K562 (cell line): Measurements from ENCODE around the gene PTCH2. TPM values are rescaled to one million over a fixed set of nuclear protein-coding genes. Genes with fewer than 3 reads are reported as not detected.

Experiments used
- ATAC-seq: fragments of 200-7000 bp; cut with Tn5 transposase; 3 replicates; pipeline ENCODE4 v1.9.1; 2020; ENCODE audit warnings: moderate library complexity
- BruUV-seq: library from RNA; stranded (reverse); fragments of 400-500 nt; replicated peaks from 2 replicates; lab custom pipeline; 2021; lab: Mats Ljungman, UMichigan
- CTCF ChIA-PET: fragments of 300-600 bp; formaldehyde crosslinking; extraction: SDS; loops from one replicate; lab custom pipeline; 2021; ENCODE audit warnings: low intra/inter-chr PET ratio; lab: Yijun Ruan, JAX
- POLR2A ChIA-PET: fragments of 300-600, 350-650 bp; sonication (Branson Sonifier 250); formaldehyde crosslinking; extraction: SDS; loops from one replicate; lab custom pipeline; 2021; ENCODE audit warnings: antibody characterized with exemption, inconsistent platforms; lab: Yijun Ruan, JAX
- DNase-seq, 4 experiments: peaks; one replicate each; pipeline versions ENCODE4 v3.0.0 to v3.0.0-alpha.2; 2011 to 2018; ENCODE audit warnings: low spot score in 3 of 4, mixed read lengths in 3 of 4; ENCODE audit errors: extremely low read depth in 1 of 4
- FAIRE-seq: peaks from 2 replicates; lab custom pipeline; 2011; peaks lifted over from hg19 to GRCh38; lab: Jason Lieb, UNC
- H2AFZ ChIP-seq: 2 replicates; pipeline ENCODE4 v1.6.0; 2011; ENCODE audit warnings: low read depth, low read length, control low read depth, inconsistent platforms
- H3K27ac ChIP-seq: fragments of 200-600 bp; 3 replicates; pipeline ENCODE4 v1.8.0; 2011; ENCODE audit warnings: low read depth, mild to moderate bottlenecking, control low read depth, inconsistent platforms, low read length, moderate library complexity, mixed read lengths; ENCODE audit errors: extremely low read depth
- H3K27me3 ChIP-seq, 2 experiments: fragments of 300-600 bp in 1 of 2; 2 replicates in 1 of 2; 3 replicates in 1 of 2; pipeline versions ENCODE4 v1.6.0 to v1.8.0; 2011; ENCODE audit warnings: inconsistent platforms in 2 of 2, low read length in 2 of 2, mild to moderate bottlenecking in 1 of 2, mixed read lengths in 1 of 2, moderate library complexity in 1 of 2; ENCODE audit not compliant: control insufficient read depth in 2 of 2, insufficient read depth in 2 of 2
- H3K36me3 ChIP-seq: fragments of 300-600 bp; 3 replicates; pipeline ENCODE4 v1.8.0; 2011; ENCODE audit warnings: mild to moderate bottlenecking, low read length, inconsistent platforms; ENCODE audit not compliant: control insufficient read depth, insufficient read depth
- H3K4me1 ChIP-seq, 2 experiments: fragments of 200-600 bp in 1 of 2; replicated peaks in 1 of 2; 2 replicates in 1 of 2; 3 replicates in 1 of 2; pipeline versions ENCODE4 v1.5.1 to v1.8.0; 2011; ENCODE audit warnings: inconsistent platforms in 2 of 2, low read length in 2 of 2, mild to moderate bottlenecking in 1 of 2, mixed read lengths in 1 of 2, moderate library complexity in 1 of 2; ENCODE audit not compliant: control insufficient read depth in 2 of 2, insufficient read depth in 2 of 2
- H3K4me2 ChIP-seq: 2 replicates; pipeline ENCODE4 v1.6.1; 2011; ENCODE audit warnings: low read length, control low read depth, inconsistent platforms, mixed read lengths; ENCODE audit not compliant: insufficient read depth
- H3K4me3 ChIP-seq: fragments of 200-600 bp; sonication (generic), shearing (Covaris generic); 2 replicates; pipeline ENCODE4 v1.5.1; 2016; ENCODE audit warnings: control low read depth, inconsistent platforms
- H3K79me2 ChIP-seq: fragments of 200-600 bp; 3 replicates; pipeline ENCODE4 v1.8.0; 2011; ENCODE audit warnings: low read length, inconsistent platforms; ENCODE audit not compliant: control insufficient read depth, insufficient read depth
- H3K9ac ChIP-seq, 2 experiments: 2 replicates each; pipeline versions ENCODE4 v1.6.0 to v1.6.1; 2011; ENCODE audit warnings: low read depth in 2 of 2, low read length in 2 of 2, control low read depth in 1 of 2, inconsistent platforms in 1 of 2, mild to moderate bottlenecking in 1 of 2, mixed read lengths in 1 of 2; ENCODE audit not compliant: insufficient read depth in 1 of 2
- H3K9me1 ChIP-seq: one replicate; pipeline ENCODE4 v1.6.0; 2011; ENCODE audit warnings: inconsistent platforms, mild to moderate bottlenecking, low read length, moderate library complexity; ENCODE audit not compliant: control insufficient read depth, insufficient read depth
- H3K9me3 ChIP-seq: replicated peaks from 2 replicates; pipeline ENCODE4 v1.5.1; 2011; ENCODE audit warnings: low read depth, low read length, inconsistent platforms; ENCODE audit not compliant: control insufficient read depth, insufficient read depth
- H4K20me1 ChIP-seq: replicated peaks from 2 replicates; pipeline ENCODE4 v1.6.1; 2011; ENCODE audit warnings: low read length, inconsistent platforms, mixed read lengths; ENCODE audit not compliant: control insufficient read depth, insufficient read depth
- CCNT2 ChIP-seq: IDR thresholded peaks from 2 replicates; pipeline ENCODE4 v1.6.1; 2011; ENCODE audit warnings: borderline replicate concordance, low read depth, mild to moderate bottlenecking, moderate library complexity, mixed read lengths, low read length; ENCODE audit not compliant: insufficient read length; ENCODE audit errors: extremely low read depth
- HIVEP1 ChIP-seq: fragments of 250-450 bp; sonication (Bioruptor Pico); IDR thresholded peaks from 2 replicates; pipeline ENCODE4 v1.4.0; 2020; ENCODE audit warnings: mild to moderate bottlenecking
- HNRNPUL1 ChIP-seq: fragments of 200-400 bp; formaldehyde crosslinking; IDR thresholded peaks from 2 replicates; pipeline ENCODE4 v1.6.1; 2017; ENCODE audit warnings: low read length
- NR2C2 ChIP-seq, 2 experiments: fragments of 200-800 bp in 1 of 2; sonication (Bioruptor generic) in 1 of 2; sonication (generic) in 1 of 2; formaldehyde crosslinking in 1 of 2; IDR thresholded peaks; 2 replicates each; pipeline versions ENCODE4 v1.6.1 to v1.8.0; 2016 to 2022; ENCODE audit warnings: mild to moderate bottlenecking in 1 of 2, missing compliant biosample characterization in 1 of 2, missing genetic modification characterization in 1 of 2, missing genetic modification reagents in 1 of 2
- PHF20 ChIP-seq: fragments of 450-650 bp; IDR thresholded peaks from 2 replicates; pipeline ENCODE4 v1.6.1; 2018; ENCODE audit not compliant: partially characterized antibody
- SRF ChIP-seq, 2 experiments: fragments of 250-450, 450-650 bp in 1 of 2; sonication (Bioruptor Pico) in 1 of 2; sonication (generic) in 1 of 2; formaldehyde crosslinking; IDR thresholded peaks; 2 replicates each; pipeline versions ENCODE4 v1.5.0 to v1.5.1; 2020 to 2022; ENCODE audit warnings: mild to moderate bottlenecking in 1 of 2, missing genetic modification reagents in 1 of 2
- ZBTB43 ChIP-seq: sonication (generic); formaldehyde crosslinking; IDR thresholded peaks from 2 replicates; pipeline ENCODE4 v1.8.0; 2023; ENCODE audit warnings: mild to moderate bottlenecking, missing genetic modification reagents
- ZNF263 ChIP-seq: sonication (generic); formaldehyde crosslinking; IDR thresholded peaks from 2 replicates; pipeline ENCODE4 v1.8.0; 2022; ENCODE audit warnings: mild to moderate bottlenecking, missing genetic modification reagents, borderline replicate concordance
- WGBS: fragments of 100-300 bp; shearing (Covaris generic); methylation state at CpG from one replicate; pipeline ENCODE4 v1.1.6; 2016; ENCODE audit warnings: low coverage, mixed read lengths; ENCODE audit not compliant: insufficient coverage; ENCODE audit errors: missing lambda C conversion rate; 5-methylcytosine and 5-hydroxymethylcytosine counted together
- in situ Hi-C: fragments of 300-500 bp; cut with MboI; formaldehyde crosslinking; loops from 4 replicates; pipeline ENCODE4 v1.15.0; 2018; ENCODE audit warnings: inconsistent platforms, mixed read lengths
- intact Hi-C: fragments of 100-400 bp; cut with micrococcal nuclease; formaldehyde crosslinking; loops from 2 replicates; pipeline ENCODE4 v1.14.2; 2022
- polyA plus RNA-seq, 8 experiments: library from polyadenylated mRNA; depleted of rRNA in 4 of 8; stranded (reverse) in 5 of 8; unstranded in 3 of 8; fragments of >200 nt; fragmentation: Nextera tagmentation in 2 of 8; fragmentation: Illumina TruSeq in 1 of 8; extraction: Ambion mirVana in 2 of 8; extraction: Trizol in 1 of 8; gene quantifications; 2 replicates each; pipeline versions ENCODE4 v1.2.1 to v1.2.3, GENCODE V29; 2011 to 2014; ENCODE audit warnings: inconsistent platforms in 1 of 8, missing spikeins in 1 of 8
- total RNA-seq, 7 experiments: library from RNA; depleted of rRNA in 6 of 7; stranded (reverse); fragments of >200 nt in 6 of 7; fragmentation: Illumina TruSeq in 2 of 7; extraction: Trizol in 2 of 7; gene quantifications; 2 replicates each; pipeline versions ENCODE4 v1.2.1 to v1.2.3, GENCODE V29; 2011 to 2021; ENCODE audit warnings: low replicate concordance in 1 of 7
- TF ChIP-seq, protein P1 (sequence below), 2 experiments: fragments of 450-650 bp; IDR thresholded peaks; 2 replicates each; pipeline ENCODE4 v1.6.1; 2016
- TF ChIP-seq, protein P2 (sequence below): IDR thresholded peaks from 2 replicates; pipeline ENCODE4 v1.6.1; 2011; ENCODE audit warnings: borderline replicate concordance, low read depth, mild to moderate bottlenecking, moderate library complexity, low read length; ENCODE audit not compliant: insufficient read depth, poor library complexity, severe bottlenecking

The PTCH2 gene
- total and polyA plus RNA-seq, 9 of the 15 experiments (the other 6 are each of a cell fraction or from before 2014, with no cell fraction given) = 0.15 to 27.3 (median 0.48) TPM; not detected in 1

DNA sequence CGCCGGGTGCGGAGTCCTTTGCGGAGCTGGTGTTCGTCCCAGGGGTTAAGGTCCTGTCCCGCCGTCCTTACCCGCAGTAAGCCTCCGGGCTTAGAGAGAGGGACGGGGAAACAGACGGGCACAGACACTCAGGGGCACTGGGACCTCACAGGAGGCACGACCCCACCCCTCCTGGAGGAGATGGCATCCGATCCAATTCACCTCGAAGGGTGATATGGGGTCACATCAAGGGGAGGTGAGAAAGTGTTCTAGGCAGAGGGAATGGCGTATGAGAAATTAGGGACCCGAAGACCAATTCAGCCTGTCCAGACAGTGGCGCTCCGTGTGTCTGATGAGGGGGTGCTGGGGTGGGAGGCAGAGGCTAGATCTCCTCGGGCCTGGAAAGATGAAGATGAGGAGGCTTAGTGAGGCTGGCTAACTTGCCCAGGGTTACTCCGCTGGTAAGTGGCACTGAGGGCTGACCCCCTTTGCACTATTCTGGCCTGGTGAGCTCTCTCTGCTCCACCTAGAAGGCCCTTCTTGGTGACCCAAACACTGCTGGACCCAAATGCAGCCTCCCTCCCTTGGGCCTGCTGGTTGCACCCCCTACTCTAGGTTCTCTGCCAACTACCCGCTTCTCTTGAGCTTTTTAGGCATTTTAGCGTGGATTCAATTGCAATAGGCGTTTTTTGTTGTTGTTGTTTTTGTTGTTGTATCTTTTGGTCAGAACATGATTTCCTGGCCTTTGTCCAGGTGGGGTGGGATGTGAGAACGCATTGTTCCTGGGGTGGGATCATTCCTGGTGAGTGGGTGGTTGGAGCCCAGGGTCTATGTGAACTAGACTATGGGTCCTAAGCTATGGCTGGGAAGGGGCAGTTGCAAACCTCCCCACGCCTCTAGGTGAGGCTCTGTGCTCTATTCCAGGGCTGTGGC is 22.5 kb downstream of the PTCH2 start (continued):
- TF ChIP-seq CCNT2 = no peak
- 0 out of 2 replicates have a peak, but pooled peaks have one; percentile 15 for TF ChIP-seq NR2C2 (CRISPR knock-in tag; IDR thresholded peaks at IDR 0.05)
- no peak; the same call in none of the 2 replicates for TF ChIP-seq NR2C2 (tag; IDR thresholded peaks at IDR 0.05)
- TF ChIP-seq, all 486 proteins: peak for 31

DNA sequence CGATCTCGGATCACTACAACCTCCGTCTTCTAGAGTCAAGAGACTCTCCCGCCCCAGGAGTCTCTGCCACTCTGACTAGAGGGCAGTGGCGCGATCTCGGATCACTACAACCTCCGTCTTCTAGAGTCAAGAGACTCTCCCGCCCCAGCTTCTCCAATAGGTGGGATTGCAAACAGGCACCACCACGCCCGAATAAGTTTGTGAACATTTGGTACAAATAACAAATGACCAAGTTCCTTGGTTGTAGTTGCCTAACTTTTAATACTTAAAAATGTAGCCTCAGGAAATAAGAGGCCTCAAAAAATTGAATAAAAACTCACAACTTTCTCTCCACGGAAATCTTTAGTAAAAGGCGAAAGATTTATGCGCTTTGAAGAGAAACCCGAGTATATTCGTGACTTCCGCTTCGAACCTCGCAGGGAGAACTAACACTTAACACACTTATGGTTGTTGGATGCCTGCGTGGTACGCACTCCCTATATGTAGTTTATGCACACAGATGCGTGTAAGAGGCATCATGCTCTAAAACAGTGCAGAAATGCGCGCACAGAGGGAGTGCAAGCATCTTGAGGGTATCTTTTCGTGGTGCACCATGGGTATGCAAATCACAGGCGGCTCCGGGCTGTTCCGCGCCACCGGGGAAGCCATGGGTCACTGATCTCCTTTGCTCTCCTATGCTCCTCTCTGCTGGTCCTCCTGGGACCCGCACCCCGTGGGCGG is 23.3 kb downstream of the PTCH2 start:
- Histone ChIP-seq H3K4me1 (peaks cover 13 to 28% of the 10 kb centered on the region in 2 experiments), H3K9ac (peak overlapping the region; percentile 90 to 98), H3K36me3 (no peaks in the 10 kb centered on the region), H3K27ac (peak overlapping the region; percentile 100), H3K9me1 (no peaks in the 10 kb centered on the region), H2AFZ (peak overlapping the region; percentile 98), H3K4me2 (peak overlapping the region; percentile 98), H3K9me3 (no peaks in the 10 kb centered on the region; the same call in 1 of the 2 replicates), H4K20me1 (no peaks in the 10 kb centered on the region), H3K79me2 (no peaks in the 10 kb centered on the region), H3K27me3 (no peaks in the 10 kb centered on the region), H3K4me3 (peak overlapping the region; percentile 36)
- FAIRE-seq (peak; percentile 99), DNase-seq (peak; percentile 90 to 97 (median 93)), ATAC-seq (peak; percentile 96)
- under 1% methylated on average over 33 of the region's 33 CpGs for WGBS
- intact Hi-C loops (loop anchor here (1.0 to 5.0 kb wide), 5 partner anchors 12 to 98 kb away; partner anchors contain the start of genes DYNLT4, PLK3 and RPS8), in situ Hi-C loops (loop anchor here (5.0 kb wide), 1 partner anchor 87 kb away; the partner anchor contains the start of gene RNU5D-1)
- ChIA-PET POLR2A (interaction anchor here (0.6 to 9.2 kb wide), 113 partner anchors 12 to 1791 kb away, joined by 3 to 594 read pairs (median 5); partner anchors contain the start of genes AKR1A1, BEST4, BTBD19 and CCDC163), CTCF (interaction anchor here (1.2 kb wide), 1 partner anchor 89 kb away, joined by 4 read pairs; the partner anchor contains the start of gene RNU5D-1)
- TSS peak; percentile 96 for BruUV-seq
- TF ChIP-seq, protein P1, sequence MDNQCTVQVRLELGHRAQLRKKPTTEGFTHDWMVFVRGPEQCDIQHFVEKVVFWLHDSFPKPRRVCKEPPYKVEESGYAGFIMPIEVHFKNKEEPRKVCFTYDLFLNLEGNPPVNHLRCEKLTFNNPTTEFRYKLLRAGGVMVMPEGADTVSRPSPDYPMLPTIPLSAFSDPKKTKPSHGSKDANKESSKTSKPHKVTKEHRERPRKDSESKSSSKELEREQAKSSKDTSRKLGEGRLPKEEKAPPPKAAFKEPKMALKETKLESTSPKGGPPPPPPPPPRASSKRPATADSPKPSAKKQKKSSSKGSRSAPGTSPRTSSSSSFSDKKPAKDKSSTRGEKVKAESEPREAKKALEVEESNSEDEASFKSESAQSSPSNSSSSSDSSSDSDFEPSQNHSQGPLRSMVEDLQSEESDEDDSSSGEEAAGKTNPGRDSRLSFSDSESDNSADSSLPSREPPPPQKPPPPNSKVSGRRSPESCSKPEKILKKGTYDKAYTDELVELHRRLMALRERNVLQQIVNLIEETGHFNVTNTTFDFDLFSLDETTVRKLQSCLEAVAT (IDR thresholded peaks at IDR 0.05) = peak; percentile 86 to 93
- TF ChIP-seq HIVEP1 (CRISPR knock-in tag) = peak; percentile 57; the same call in 1 of the 2 replicates
- TF ChIP-seq ZNF263 (CRISPR knock-in tag) = peak; percentile 45; the same call in 1 of the 2 replicates
- peak; percentile 69 to 80; a peak in 1 of 4 replicates for TF ChIP-seq SRF (CRISPR knock-in tag; IDR thresholded peaks at IDR 0.05)
- TF ChIP-seq, protein P2, sequence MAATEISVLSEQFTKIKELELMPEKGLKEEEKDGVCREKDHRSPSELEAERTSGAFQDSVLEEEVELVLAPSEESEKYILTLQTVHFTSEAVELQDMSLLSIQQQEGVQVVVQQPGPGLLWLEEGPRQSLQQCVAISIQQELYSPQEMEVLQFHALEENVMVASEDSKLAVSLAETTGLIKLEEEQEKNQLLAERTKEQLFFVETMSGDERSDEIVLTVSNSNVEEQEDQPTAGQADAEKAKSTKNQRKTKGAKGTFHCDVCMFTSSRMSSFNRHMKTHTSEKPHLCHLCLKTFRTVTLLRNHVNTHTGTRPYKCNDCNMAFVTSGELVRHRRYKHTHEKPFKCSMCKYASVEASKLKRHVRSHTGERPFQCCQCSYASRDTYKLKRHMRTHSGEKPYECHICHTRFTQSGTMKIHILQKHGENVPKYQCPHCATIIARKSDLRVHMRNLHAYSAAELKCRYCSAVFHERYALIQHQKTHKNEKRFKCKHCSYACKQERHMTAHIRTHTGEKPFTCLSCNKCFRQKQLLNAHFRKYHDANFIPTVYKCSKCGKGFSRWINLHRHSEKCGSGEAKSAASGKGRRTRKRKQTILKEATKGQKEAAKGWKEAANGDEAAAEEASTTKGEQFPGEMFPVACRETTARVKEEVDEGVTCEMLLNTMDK = no peak
- peak; percentile 72; the same call in 1 of the 2 replicates for TF ChIP-seq ZBTB43
- peak; percentile 98 for TF ChIP-seq HNRNPUL1
- peak; percentile 18 for TF ChIP-seq PHF20
